ENCODE measurements around the gene ITPR2.
A peak's percentile ranks its signal among the peaks of the same experiment; 100 is the strongest.
"Not testable (repeated sequence)": the region's sequence is repeated elsewhere in the genome, so short reads cannot be mapped to it uniquely, and the experiment has no call there.

ITPR2 gene

DNA sequence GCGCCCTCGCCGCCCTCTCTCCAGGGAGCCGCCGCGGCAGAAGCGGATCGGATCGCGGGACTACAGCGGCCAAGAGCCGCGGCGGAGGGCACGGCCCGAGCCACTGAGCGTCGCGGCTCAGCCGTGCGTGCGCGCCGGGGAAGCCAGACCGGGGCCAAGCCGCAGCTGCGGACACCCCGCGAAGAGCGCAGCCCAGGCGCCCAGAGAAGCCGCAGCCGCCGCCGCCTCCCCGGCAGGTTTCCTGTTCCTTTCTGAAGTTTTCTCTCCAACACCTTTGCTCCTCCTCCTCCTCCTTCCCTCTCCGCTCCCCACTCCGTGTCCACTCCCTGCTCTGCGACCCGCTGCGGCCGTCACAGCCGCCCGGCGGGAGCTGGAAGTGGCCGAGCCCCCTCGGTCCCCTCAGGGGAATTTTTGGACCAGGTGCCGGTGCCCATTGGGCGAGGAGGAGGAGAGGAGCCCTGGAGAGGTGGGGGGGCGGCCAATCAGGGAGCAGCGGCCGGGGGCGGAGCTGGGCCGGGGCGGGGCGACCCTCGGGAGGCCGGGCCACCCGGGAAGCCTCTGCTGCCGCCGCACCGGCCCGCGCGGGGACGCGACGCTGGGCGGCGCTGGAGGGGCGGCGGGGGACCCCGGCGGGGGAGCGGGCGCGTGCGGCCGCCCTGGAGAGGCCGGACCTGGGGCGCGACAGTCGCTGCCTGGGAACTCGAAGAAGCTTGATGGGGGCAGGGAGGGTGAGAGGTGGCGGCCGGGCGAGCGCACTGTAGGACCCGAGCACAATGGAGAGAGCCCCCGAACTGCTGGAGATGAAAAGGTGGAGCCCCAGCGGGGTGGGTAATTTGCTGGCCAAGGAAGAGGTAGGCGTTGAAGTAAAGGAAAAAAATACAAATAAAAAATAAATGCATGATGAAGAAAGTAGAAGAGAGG lies at the start of gene ITPR2:
ITPR2 (minus strand) TSS at position 373 of the 921 bp plus-strand sequence. CDS start 413 bp downstream, outside the sequence.
- DNase-seq = peak; percentile 85 to 86

DNA sequence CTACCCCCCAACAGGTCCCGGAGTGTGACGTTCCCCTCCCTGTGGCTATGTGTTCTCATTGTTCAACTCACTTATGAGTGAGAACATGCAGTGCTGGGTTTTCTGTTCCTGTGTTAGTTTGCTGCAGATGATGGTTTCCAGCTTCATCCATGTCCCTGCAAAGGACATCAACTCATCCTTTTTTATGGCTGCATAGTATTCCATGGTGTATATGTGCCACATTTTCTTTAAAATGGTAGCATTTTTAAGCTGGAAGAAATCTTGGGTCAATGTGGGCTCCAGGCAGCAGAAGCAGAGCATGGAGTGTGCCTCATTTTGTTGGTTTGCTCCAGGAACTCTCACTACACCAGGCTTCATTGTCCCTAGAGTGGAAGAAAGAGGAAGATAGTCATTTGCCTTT lies 47.6 kb upstream of the ITPR2 start:
- no peak for DNase-seq

DNA sequence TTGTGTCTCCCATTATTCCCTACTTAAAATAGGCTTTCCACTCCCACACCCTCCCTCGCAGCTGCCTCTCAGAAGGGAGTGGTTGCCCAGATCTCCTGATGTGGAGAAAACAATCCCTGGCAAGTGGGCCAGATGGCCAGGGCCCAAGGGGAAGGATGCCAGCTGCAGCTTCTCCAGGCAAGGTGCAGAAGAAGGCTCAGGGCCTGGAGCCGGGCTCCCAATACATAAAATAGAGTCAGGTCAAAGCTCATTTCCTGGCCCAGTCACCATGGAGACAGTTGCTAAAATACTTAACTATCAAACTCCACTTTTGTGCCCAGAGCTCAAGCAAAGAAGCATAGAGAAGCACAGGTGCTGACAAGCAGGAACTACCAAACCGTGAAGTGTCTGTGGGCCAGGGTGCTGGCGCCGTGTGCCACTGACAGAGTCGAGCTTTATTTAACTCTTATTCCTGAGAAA lies 45.7 kb upstream of the ITPR2 start:
- peak; percentile 64 to 88 for DNase-seq

DNA sequence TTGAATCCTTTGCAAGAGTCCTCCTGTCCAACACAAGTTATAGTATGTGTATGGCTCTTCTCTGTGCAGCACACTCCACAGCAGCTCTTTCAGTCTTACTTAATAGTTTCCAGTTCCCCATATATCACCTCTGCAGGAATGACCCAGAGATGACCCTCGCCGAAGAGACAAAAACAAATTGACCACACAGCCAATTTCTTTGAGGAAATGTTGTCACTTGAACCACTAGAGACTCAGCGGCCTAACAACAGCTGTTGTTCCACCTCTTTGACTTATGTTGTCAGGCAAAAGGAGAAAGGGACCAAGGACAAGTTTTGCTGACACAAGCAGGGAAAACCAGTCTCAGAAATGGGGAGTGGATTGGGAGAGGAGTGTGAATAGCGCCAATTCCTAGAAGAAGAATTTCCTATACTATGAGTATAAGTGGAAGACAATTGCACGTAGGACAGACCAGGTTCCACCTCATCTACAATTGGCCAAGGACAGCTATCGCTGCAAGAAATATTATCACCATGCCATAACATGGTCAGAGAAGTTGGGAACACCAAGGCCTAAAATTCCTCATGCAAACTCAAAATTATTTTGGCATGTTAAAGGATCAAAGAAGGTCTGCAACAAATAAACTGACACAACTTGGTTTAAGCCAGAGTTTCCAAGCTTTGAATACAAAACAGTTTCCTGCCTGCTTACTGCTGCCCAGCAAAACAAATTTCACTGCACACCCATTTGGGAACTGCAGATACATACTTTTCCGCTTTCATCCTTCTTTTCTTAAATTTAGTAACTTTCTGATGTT lies 41.7 kb upstream of the ITPR2 start:
- no peak for DNase-seq

DNA sequence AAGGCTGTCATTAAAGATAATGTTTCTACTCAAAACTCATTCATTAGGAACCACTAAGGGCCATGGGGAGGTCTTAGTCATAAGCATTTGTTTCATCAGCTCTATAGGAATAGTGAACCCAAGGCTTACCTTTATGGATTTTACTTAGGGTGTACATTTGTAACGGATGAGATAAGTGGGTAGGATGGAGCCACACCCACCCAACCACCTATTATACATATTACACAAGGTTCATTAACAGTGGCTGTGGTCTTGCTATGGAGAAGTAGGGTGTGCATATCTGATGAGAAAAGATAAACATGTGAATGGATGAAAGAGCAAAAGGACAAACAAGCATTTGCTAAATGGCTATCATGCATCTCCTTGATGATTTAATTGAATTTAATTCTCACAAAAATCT lies 39.6 kb upstream of the ITPR2 start:
- DNase-seq = peak in 1 of 2 experiments; percentile 34

DNA sequence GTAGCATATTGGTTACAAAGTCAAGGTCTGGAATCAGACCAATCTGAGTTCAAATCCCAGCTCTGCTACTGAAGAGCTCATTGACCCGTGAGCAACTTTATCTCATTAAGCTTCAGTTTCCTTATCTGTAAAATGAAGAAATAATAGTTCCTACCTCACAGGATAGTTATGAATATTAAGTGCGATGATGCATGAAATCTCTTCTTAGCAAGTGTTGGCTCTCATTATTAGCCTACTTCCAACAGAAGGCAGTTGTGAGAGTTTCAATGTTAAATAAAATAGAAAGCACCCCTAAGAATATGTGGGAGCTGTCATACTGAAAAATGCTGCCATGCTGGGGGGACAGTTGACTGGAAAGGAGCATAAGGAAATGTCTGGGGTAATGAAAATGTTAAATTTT lies 39.0 kb upstream of the ITPR2 start:
- DNase-seq = no peak

DNA sequence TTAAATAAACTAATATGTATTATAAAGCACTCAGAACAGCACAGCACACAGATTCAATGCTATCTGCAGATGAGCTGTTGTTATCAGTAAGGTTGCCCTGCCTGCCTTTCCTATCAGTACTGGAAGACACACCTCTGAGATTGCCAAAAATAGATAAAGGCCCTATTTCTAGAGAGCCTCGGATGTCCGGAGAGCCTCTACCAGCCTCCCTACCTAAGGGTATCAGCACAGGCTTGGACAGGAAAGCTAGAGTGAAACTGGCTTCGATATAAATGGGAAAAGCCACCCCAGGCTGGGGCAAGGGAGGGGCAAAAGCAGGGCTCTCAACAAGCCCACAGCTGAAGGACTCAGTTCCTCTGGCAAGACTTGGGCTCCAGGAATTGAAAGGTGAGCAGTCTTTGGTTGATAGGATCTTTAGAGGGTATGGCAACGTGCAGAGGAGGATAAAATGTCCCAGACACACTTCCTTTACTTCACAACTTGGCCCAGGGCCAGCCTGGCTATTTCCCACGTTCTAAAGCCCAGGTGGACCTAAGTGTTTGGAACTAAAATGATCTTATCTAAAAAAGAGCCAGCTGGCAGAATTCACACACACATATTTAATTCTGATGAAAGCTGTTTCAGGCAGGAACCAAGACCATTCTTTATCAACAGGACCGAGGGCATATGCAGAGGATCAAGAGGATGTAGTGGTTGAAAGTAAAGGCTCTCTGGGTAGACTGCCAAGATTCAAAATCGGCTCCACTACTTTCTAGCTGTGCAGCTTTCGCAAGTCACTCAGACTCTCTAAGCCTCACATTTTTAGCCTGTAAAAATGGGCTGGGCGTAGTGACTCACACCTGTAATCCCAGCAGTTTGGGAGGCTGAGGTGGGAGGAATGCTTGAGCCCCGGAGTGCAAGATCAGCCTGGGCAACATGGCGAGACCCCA lies 37.8 kb upstream of the ITPR2 start:
- DNase-seq = peak in 1 of 2 experiments; percentile 19

DNA sequence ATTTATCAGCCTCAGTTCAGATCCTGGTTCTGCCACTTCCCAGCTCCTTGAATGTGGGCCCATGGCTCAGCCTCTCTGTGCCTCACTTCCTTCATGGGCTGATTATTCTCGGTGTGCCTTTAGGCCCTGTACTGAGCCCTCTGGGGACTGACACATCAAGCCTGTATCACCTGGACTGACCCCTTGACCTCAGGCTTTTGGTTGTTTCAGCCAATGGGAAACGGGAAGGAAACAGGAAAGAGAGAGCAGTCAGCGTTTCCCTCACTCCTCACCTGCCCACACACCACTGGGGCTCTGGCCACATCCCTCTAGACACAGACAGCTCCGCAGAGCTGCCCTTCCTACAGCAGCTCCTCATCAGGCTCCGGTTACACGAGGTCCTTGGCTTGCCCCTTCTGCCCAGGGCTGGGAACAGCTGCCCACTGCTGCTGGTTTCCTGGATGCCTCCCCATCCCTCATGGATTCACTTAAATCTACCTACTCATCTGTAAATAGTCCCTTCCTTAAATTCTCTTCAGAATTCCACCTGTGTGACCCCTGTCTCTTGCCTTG lies 37.0 kb upstream of the ITPR2 start:
- DNase-seq = no peak

DNA sequence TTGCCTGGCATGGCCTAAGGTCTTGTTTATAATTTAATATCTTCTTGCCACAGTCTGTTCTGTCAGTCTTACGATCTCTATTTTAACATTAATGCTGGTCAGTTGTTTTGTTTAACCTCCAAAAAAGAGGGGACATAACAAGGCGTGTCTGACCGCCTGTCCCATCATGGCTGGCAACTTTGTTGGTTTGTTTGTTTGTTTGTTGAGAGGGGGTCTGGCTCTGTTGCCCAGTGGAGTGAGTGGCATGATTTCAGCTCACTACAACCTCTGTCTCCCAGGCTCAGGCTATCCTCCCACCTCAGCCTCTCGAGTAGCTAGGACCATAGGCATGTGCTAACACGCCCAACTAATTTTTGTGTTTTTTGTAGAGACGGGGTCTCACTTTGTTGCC lies 36.1 kb upstream of the ITPR2 start:
- DNase-seq = no peak

DNA sequence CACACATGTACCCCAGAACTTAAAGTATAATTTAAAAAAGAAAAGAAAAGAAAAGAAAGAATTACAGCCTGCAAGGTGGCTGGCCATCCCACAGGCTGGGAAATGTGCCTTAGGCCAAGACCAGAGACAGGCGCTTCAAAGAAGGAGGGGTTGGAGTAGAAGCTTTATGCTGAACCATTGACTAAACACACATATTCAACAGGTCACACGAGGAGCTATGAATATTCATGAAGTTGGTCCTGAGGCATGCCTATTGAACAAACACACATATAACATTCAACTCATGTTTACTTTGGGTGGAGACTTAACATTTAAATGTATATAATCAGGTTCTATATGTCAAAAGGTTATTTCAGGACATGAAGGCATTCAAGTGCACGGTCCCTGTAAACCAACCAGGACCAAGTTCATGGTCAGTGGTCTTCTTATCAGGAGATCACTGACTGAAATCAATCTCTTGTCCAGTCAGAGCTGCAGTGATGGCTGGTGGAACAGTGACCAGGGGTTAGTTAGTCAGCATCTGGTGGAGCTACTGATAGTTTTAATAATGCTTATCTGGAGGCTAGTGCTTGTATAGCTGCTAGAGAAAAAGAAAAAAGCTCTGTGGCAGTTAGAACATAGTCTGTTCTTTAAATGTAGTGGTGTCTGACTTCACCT lies 35.6 kb upstream of the ITPR2 start:
- DNase-seq = no peak

DNA sequence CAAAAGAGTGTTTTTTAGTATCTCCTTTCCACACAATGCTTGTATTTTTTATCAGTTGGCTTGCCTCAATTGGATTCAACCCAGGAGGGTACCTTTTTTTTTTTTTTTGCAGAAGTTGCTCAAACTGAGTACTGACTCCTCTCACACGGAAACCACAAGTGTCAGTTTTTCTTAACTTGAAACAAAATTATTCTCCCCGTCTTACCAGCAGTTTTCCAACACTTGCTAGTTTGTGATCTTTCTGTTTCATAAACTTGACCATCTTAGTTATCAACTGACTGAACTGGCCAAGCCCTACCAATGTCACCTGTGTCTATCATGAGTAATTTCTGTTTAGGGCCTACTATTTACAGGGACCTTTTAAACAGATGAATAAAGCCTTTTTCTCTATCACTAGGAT lies 34.1 kb upstream of the ITPR2 start:
- DNase-seq = no peak

DNA sequence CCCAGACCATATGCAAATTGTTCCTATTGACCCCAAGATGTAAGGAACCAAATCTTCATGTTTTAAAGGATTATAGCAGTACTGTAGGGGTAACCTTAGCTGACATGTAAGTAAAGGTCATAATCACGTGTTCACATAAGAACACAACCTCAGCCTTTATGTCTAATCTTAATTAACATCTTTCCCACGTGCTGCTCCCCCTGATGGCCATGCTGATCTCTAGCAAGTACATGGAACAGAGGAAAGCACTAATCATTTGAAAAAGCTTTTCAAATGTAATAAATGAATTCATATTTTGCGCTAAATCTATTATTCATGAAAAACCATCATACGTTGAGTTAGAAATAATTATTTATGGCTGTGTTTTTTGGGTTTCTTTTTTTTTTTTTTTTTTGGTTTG lies 30.5 kb upstream of the ITPR2 start:
- no peak for DNase-seq

DNA sequence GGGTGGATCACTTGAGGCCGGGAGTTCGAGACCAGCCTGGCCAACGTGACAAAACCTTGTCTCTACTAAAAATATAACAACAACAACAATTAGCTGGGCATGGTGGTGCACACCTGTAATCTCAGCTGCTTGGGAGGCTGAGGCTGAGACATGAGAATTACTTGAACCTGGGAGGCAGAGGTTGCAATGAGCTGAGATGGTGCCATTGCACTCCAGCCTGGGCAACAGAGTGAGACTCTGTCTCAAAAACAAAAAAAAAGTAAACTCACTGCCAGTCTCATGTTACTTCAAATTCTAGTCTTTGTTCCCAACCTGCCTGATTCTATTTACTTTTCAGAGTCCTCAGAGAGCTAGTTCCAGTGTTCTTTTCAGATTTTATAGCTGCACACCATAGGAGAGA lies 29.8 kb upstream of the ITPR2 start:
- DNase-seq = not testable (repeated sequence)

DNA sequence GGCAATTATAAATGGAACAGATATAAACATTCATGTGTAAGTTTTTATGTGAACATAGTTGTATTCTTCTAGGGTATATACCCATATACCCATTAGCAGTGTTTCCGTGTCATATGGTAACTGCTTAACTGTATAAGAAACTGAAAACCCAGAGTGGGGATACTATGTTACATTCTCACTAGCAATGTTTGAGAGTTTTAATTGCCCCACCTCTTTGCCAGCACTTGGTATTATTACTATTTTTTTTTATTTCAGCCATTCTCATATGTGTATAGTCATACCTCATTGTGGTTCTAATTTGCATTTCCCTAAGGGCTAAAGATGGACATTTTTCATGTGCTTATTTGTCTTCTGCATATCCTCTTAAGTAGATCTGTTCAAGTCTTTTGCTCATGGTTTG lies 28.7 kb upstream of the ITPR2 start:
- DNase-seq = no peak

DNA sequence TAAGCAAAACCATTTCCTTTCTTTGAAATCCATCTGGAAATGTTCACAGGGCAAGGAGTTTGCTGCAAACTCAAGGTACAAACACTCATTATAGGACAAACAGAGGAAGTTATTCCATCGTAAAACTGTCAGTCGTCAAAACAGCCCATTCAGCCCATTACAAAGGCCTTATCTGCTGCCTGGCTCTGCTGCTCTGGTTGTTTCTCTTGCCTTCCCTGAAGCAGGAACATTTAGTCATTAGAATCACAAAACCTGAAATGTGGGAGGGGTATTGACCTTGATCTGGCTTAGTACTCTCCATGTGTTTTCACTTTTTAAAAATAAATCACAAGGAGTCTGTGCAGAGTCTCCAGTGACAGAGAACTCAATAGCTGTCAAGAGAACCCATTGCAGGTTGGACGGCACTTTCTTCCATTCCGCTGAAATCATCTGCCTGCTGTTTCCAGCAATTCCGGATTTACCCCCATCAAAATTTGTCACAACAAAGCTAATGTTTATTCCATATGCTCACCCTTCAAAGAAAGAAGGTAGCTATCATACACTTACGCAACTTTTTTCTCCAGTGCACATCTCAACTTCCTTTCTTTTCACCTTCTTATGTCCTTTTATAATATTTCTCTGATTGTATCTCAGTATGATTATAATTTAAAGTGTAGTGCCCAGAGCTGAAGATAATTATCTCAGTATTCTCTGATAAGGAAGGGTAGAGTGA lies 24.6 kb upstream of the ITPR2 start:
- peak in 1 of 2 experiments; percentile 18 for DNase-seq

DNA sequence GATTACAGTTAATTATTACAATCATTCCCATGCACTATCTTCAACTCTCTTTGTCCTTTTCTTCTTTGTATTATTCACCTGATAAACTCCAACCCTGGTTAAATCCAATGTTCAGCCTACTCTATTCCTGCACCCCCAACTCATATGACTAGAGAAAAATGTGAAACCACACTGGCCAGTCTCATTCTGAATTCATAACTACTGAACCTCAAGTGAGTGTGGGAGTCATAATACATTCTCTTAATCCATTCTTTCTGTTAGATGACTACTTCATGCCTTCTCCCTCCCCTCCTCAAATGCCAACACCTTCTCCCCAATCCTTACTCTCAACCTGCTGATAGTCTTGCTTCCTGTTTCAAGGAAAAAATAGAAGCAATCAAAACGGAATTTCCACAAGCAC lies 22.3 kb upstream of the ITPR2 start:
- no peak for DNase-seq

DNA sequence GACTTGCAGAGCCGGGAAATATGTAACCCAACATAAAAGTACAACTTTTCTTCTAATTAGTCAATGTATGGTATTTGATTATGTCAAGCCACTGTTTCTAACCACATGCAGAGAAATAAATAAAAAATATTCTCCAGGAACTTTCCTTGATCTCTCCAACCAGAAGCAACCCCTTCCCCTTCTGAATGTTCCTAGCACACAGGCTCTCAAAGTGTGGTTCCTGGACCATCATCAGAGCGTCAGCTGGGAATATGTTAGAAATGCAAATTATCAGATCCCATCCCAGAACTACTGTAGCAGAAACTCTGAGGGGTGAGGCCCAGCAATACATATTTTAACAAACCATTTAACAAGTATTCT lies 21.0 kb upstream of the ITPR2 start:
- no peak for DNase-seq

DNA sequence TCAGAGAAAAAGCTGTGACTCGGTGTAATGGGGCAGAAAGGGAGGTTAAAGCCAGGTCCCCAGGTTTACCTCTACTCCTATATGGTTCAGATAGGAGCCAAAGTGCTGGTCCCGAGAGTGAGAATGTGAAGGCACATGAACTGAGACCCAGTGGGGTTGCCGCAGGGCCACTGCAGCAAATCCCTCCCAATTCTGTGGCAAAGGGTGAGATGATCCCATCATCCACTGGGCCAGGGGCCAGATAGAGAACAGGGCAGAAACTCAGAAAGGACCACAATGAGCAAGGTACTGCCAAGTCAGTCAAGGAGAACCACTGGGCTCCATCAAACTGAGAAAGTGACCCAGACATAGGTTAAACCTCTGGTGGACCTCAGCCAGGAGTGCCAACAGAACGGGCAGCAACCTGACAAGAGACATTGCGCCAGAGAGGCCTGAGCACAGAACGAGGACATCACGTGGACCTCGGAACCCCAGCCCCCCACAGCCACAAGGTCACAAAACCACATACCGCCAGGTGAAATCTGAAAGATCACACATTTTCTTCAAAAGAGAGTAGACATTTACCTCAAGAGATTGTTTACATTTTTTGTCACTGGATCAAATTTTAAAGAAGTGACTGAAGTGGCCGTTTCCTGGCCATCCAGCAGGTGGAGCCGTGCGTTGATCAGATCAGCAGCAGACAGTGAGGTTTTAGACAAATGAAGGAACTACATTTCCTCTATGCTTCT lies 20.5 kb upstream of the ITPR2 start:
- peak; percentile 39 to 70 for DNase-seq

DNA sequence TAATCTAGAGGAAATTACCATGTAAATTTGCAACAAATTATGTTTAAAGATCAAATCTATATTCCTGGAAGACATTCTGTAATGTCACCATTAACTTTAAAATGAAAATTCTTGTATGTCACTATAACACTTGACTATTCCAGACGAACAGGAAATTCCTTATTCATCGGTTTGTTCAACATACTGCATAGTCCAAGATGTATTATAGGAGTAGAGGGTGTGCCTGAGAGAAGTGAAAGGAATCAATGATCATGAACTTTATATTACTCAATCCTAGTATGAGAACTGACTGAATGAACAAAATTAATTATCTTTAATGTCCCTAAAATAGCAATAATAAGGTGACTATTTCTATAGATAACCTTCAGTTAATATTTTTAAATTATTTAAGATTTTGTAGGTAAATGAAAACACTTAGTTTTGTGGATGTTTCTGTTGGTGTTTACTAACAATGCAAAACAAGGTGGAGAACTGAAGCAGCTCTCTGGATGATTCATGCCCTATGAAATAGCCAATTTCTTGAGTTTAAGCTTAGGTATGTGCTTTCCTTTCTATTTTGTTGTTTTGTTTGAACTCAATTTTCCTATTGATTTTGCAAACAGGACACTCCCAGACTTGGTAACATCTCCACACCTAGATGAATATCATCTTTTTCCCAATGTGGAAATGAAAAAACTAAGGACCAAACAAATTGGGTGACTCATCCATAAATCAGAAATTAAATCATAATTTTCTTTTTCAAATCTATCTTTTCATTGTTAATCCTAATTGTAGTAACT lies 18.2 kb upstream of the ITPR2 start:
- DNase-seq = no peak
